Kidney epithelial cell (primary cell): ENCODE measurements around the gene KLF7. TPM values are rescaled to one million over a fixed set of nuclear protein-coding genes. Genes with fewer than 3 reads are reported as not detected.

Experiments
- DNase-seq: peaks from one replicate; pipeline ENCODE4 v3.0.0-alpha.2; 2010; ENCODE audit warnings: low read depth
- H3K27me3 ChIP-seq: 2 replicates; pipeline ENCODE4 v1.6.0; 2011; ENCODE audit warnings: low read length; ENCODE audit not compliant: control insufficient read depth, insufficient read depth
- H3K36me3 ChIP-seq: 2 replicates; pipeline ENCODE4 v1.5.1; 2011; ENCODE audit warnings: low read length; ENCODE audit not compliant: control insufficient read depth, insufficient read depth
- H3K4me3 ChIP-seq: 2 replicates; pipeline ENCODE4 v1.5.1; 2011; ENCODE audit warnings: low read depth, mild to moderate bottlenecking, control low read depth, low read length
- total RNA-seq: library from RNA; depleted of rRNA; stranded (reverse); fragments of >200 nt; gene quantifications from 2 replicates; pipeline ENCODE4 v1.2.3, GENCODE V29; 2015
- TF ChIP-seq, protein P1 (sequence below): IDR thresholded peaks from 2 replicates; pipeline ENCODE4 v1.5.1; 2011; ENCODE audit warnings: mild to moderate bottlenecking, moderate library complexity, low read length, control low read depth, inconsistent platforms; ENCODE audit not compliant: insufficient read depth, poor library complexity, severe bottlenecking

The KLF7 gene
- total RNA-seq, 1 donor from 2014 or later: 58.7 TPM

DNA sequence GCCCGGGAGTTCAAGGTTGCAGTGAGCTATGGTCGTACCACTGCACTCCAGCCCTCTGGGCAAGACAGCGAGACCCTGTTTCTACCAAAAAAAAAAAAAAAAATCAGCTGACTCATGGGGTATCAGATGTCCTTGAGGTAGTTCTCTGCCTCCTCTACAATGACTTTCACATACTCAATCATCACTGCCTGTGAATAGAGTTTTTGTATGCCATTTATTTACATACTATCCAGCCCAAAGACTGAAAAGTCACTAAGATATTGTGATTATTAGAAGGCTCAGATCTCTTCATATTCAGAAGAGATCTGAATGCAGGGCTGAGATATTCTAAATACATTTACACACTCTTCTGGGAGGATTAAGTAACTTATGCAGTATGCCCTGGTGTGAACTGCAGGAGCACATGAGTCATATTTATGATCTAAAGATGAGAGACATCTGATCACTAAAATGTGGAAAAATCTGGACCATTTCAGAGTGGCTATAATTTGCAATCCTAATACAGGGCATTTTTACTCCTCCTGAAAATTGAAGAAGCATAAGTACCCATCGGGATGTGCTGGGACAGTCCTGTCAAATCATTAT is 38.9 kb downstream of the KLF7 start:
- TF ChIP-seq, protein P1, sequence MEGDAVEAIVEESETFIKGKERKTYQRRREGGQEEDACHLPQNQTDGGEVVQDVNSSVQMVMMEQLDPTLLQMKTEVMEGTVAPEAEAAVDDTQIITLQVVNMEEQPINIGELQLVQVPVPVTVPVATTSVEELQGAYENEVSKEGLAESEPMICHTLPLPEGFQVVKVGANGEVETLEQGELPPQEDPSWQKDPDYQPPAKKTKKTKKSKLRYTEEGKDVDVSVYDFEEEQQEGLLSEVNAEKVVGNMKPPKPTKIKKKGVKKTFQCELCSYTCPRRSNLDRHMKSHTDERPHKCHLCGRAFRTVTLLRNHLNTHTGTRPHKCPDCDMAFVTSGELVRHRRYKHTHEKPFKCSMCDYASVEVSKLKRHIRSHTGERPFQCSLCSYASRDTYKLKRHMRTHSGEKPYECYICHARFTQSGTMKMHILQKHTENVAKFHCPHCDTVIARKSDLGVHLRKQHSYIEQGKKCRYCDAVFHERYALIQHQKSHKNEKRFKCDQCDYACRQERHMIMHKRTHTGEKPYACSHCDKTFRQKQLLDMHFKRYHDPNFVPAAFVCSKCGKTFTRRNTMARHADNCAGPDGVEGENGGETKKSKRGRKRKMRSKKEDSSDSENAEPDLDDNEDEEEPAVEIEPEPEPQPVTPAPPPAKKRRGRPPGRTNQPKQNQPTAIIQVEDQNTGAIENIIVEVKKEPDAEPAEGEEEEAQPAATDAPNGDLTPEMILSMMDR: no peak
- H3K36me3 ChIP-seq: peaks cover 2% of the 10 kb centered on the region
- no peaks in the 10 kb centered on the region for H3K27me3 ChIP-seq
- DNase-seq: no peak
- no peak overlapping the region for H3K4me3 ChIP-seq

DNA sequence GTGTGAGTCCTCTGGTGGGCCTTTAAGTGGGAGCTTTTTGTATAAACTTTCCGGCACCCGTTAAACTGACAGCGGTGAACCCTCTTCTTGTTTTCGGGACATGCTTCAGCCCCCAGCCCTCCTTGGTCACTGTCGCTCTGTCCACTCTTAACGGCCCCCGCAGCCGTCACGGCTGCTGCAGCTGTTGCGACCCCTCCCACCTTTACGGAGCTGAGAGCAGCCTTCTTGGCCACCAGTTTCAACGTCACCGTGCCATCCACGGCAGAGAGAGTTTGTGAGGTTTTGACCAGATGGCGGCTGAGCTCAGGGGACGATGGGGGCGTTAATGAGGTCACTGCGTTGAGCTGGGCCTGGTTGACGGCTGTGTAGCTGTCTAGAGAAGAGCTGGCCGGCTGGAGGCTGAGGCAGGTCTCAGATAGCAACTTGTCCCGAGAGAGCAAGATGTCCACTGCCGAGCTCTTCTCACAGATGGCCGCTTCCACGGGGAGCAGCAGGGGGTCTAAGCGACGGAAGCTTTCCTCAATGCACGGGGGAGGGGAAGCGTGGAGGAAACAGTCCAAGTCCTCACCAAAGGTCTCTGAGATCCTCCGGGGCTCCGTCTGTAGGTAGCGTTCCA is 41.9 kb downstream of the KLF7 start:
- Histone ChIP-seq H3K27me3 (no peaks in the 10 kb centered on the region), H3K4me3 (no peak overlapping the region), H3K36me3 (peaks cover 2% of the 10 kb centered on the region)
- TF ChIP-seq, protein P1: no peak
- no peak for DNase-seq

DNA sequence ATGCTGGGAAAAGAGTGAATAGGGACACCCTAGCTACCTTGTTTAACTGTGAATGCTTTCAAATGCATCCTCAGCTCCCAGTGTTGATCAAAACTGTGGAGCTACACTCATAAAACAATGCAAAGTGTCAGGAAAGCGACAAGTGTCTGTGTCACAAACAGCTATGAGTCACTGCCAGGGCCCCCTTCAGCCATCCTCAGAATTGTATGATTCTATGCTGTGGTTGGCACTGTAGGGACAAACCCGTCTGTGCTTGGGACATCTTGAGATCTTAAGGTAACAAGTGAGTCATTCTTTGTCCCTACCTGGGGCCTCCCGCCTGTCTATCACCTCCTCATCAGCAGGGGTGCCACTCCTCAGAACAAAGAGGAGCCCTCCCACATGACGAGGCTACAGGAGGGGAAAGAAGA is 42.4 kb downstream of the KLF7 start:
- TF ChIP-seq, protein P1: no peak
- no peak for DNase-seq
- H3K27me3 ChIP-seq: no peaks in the 10 kb centered on the region
- no peak overlapping the region for H3K4me3 ChIP-seq
- peaks cover 2% of the 10 kb centered on the region for H3K36me3 ChIP-seq

DNA sequence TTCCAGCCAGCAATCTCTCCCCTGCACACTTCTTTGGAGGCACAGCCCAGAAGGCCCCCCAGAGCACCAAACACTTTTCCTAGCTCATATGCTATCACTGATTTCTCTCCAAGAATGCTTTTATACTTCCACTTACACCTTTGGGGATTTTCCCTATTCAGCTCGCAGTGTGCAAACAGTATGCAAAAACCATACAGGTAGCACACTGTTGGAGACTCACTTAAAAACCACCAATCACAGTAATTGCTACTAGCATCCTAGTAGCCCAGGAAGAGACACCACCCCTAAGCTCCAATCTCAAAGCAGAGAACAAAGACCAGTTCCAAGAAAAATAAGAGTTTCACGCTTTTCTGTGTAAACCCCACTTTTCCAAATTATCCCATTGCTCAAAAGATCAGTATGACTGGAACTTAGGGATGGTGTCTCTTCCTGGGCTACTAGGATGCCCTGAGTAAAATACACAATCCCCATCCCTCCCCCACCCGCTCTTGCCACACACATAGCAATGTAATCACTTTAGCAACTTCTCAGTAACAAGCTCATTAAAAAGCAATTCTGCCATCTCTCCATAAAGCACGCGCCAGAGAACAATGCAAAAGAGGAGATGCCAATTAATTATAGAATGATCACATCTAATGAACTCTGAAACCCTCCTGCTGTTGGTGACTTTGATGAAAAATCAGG is 43.0 kb downstream of the KLF7 start:
- H3K27me3 ChIP-seq: no peaks in the 10 kb centered on the region
- TF ChIP-seq, protein P1: no peak
- DNase-seq: no peak
- no peak overlapping the region for H3K4me3 ChIP-seq
- H3K36me3 ChIP-seq: peaks cover 2% of the 10 kb centered on the region

DNA sequence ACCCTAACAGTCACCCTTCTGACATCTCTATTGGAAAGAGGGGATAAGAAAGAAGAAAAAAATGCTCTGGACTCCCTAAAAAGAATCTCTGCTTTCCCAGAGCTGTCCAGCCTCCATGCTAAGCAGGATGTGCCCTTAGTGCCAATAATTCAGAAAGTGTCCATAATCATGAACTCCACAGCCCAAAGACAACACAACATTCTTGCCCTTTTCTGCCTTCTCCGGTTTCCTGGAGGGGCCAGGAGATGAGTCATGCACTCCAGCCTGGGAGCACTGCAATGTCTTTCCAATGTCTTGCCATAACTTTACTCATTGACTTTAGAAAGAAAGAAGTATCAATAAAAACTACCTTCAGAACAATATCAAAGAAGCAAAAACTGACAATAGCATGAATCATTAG is 44.0 kb downstream of the KLF7 start:
- Histone ChIP-seq H3K4me3 (no peak overlapping the region), H3K27me3 (no peaks in the 10 kb centered on the region), H3K36me3 (peaks cover 2% of the 10 kb centered on the region)
- DNase-seq: no peak
- TF ChIP-seq, protein P1: no peak
